ENCODE measurements around the gene ELP5. TPM values are rescaled to one million over a fixed set of nuclear protein-coding genes. Genes with fewer than 3 reads are reported as not detected.

The ELP5 gene
- polyA plus RNA-seq, 3 donors, result 36.1 to 49.5 (median 44.1) TPM

GRCh38 chr17:7217113-7217987 is 34.7 kb upstream of the ELP5 start:
- WGBS (ENCODE audit: insufficient coverage), result 0% methylated on average over 13 of the region's 32 CpGs
- TF ChIP-seq, protein P1, sequence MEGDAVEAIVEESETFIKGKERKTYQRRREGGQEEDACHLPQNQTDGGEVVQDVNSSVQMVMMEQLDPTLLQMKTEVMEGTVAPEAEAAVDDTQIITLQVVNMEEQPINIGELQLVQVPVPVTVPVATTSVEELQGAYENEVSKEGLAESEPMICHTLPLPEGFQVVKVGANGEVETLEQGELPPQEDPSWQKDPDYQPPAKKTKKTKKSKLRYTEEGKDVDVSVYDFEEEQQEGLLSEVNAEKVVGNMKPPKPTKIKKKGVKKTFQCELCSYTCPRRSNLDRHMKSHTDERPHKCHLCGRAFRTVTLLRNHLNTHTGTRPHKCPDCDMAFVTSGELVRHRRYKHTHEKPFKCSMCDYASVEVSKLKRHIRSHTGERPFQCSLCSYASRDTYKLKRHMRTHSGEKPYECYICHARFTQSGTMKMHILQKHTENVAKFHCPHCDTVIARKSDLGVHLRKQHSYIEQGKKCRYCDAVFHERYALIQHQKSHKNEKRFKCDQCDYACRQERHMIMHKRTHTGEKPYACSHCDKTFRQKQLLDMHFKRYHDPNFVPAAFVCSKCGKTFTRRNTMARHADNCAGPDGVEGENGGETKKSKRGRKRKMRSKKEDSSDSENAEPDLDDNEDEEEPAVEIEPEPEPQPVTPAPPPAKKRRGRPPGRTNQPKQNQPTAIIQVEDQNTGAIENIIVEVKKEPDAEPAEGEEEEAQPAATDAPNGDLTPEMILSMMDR (IDR thresholded peaks at IDR 0.05), result no peak
- Histone ChIP-seq H2AFZ (ENCODE audit: insufficient read depth, low read depth, low read length, poor library complexity, severe bottlenecking) (peak overlapping the region; percentile 74), H3K27ac (ENCODE audit: low read depth in 1 of 2, low read length in 2 of 2) (peak overlapping the region; percentile 14 to 65), H3K36me3 (replicated peaks in 1 of 2; ENCODE audit: control insufficient read depth in 1 of 2, insufficient read depth in 2 of 2, low read length in 2 of 2) (peaks cover 7 to 10% of the 10 kb centered on the region in 2 donors), H3K4me3 (replicated peaks in 1 of 3; ENCODE audit: low read depth in 2 of 3, low read length in 3 of 3) (peak overlapping the region; percentile 41 to 81 (median 47)), H3K79me2 (ENCODE audit: insufficient read depth, low read length) (peaks cover 59% of the 10 kb centered on the region), H3K4me2 (replicated peaks; ENCODE audit: extremely low read depth, low read length, poor library complexity, severe bottlenecking) (peak overlapping the region; percentile 90), H4K20me1 (ENCODE audit: insufficient read depth, low read length) (peaks cover 52% of the 10 kb centered on the region), H3K9ac (ENCODE audit: insufficient read depth, low read length, poor library complexity, severe bottlenecking) (peak overlapping the region; percentile 45), H3K9me3 (replicated peaks in 1 of 2; ENCODE audit: control insufficient read depth in 1 of 2, insufficient read depth in 1 of 2, low read length in 2 of 2) (no peaks in the 10 kb centered on the region), H3K27me3 (ENCODE audit: control insufficient read depth in 2 of 2, insufficient read depth in 2 of 2, low read length in 2 of 2) (no peaks in the 10 kb centered on the region), H3K4me1 (ENCODE audit: control insufficient read depth in 1 of 2, insufficient read depth in 2 of 2, low read length in 2 of 2) (peaks cover 72 to 81% of the 10 kb centered on the region in 2 donors)
- intact Hi-C loops (cut with micrococcal nuclease), result loop anchor here in 1 of 2 donors (5.0 to 10.0 kb wide), 2 partner anchors 35 to 187 kb away; partner anchors contain the start of genes CTDNEP1, ELP5, NLGN2 and TMEM256
- H3K27me3 Mint-ChIP-seq (ENCODE audit: low read depth in 3 of 3), result peaks cover 0 to 10% (median 2%) of the 10 kb centered on the region in 3 donors
- H3K36me3 Mint-ChIP-seq, result peaks cover 11 to 19% of the 10 kb centered on the region in 2 donors
- DNase-seq, result peak; percentile 32 to 48 (median 35)
- H3K4me1 Mint-ChIP-seq, result peaks cover 78% of the 10 kb centered on the region
- peaks cover 0 to 2% (median 0%) of the 10 kb centered on the region in 7 donors for H3K9me3 Mint-ChIP-seq
- peak overlapping the region; percentile 23 to 97 (median 88) for H3K27ac Mint-ChIP-seq
- peak overlapping the region; percentile 80 to 89 for H3K4me3 Mint-ChIP-seq

GRCh38 chr17:7218166-7218565 is 33.8 kb upstream of the ELP5 start:
- Mint-ChIP-seq H3K36me3 (peaks cover 18 to 27% of the 10 kb centered on the region in 2 donors), H3K4me3 (peak overlapping the region; percentile 80 to 89), H3K9me3 (peaks cover 0 to 2% (median 0%) of the 10 kb centered on the region in 7 donors), H3K27ac (peak overlapping the region in 5 of 7 donors; percentile 23 to 91 (median 86)), H3K4me1 (peaks cover 76% of the 10 kb centered on the region), H3K27me3 (ENCODE audit: low read depth in 3 of 3) (peaks cover 0 to 10% (median 2%) of the 10 kb centered on the region in 3 donors)
- WGBS (ENCODE audit: insufficient coverage), result 70% methylated on average over 6 of the region's 6 CpGs
- Histone ChIP-seq H3K4me1 (ENCODE audit: control insufficient read depth in 1 of 2, insufficient read depth in 2 of 2, low read length in 2 of 2) (peaks cover 72 to 81% of the 10 kb centered on the region in 2 donors), H3K27ac (ENCODE audit: low read depth in 1 of 2, low read length in 2 of 2) (peak overlapping the region; percentile 14 to 65), H3K9ac (ENCODE audit: insufficient read depth, low read length, poor library complexity, severe bottlenecking) (no peak overlapping the region), H3K4me3 (replicated peaks in 1 of 3; ENCODE audit: low read depth in 2 of 3, low read length in 3 of 3) (peak overlapping the region in 2 of 3 experiments; percentile 47 to 81), H3K27me3 (ENCODE audit: control insufficient read depth in 2 of 2, insufficient read depth in 2 of 2, low read length in 2 of 2) (no peaks in the 10 kb centered on the region), H3K9me3 (replicated peaks in 1 of 2; ENCODE audit: control insufficient read depth in 1 of 2, insufficient read depth in 1 of 2, low read length in 2 of 2) (no peaks in the 10 kb centered on the region), H3K4me2 (replicated peaks; ENCODE audit: extremely low read depth, low read length, poor library complexity, severe bottlenecking) (peak overlapping the region; percentile 90), H4K20me1 (ENCODE audit: insufficient read depth, low read length) (peaks cover 47% of the 10 kb centered on the region), H2AFZ (ENCODE audit: insufficient read depth, low read depth, low read length, poor library complexity, severe bottlenecking) (peak overlapping the region; percentile 74), H3K79me2 (ENCODE audit: insufficient read depth, low read length) (peaks cover 57% of the 10 kb centered on the region), H3K36me3 (replicated peaks in 1 of 2; ENCODE audit: control insufficient read depth in 1 of 2, insufficient read depth in 2 of 2, low read length in 2 of 2) (peaks cover 16 to 18% of the 10 kb centered on the region in 2 donors)
- TF ChIP-seq, protein P1 (IDR thresholded peaks at IDR 0.05), result no peak
- intact Hi-C loops (cut with micrococcal nuclease), result loop anchor here in 1 of 2 donors (5.0 to 10.0 kb wide), 2 partner anchors 34 to 187 kb away; partner anchors contain the start of genes CTDNEP1, ELP5, NLGN2 and TMEM256
- no peak for DNase-seq
